Transverse colon (tissue), 4 donors: ENCODE data around the gene KCNJ16. TPM values are rescaled to one million over a fixed set of nuclear protein-coding genes. Genes with fewer than 3 reads are reported as not detected.

ENCODE experiments used
- DNase-seq: peaks from one replicate; pipeline ENCODE4 v3.0.0-alpha.2; 2019
- H3K27ac ChIP-seq, 4 donors: fragments of 200-600 bp; sonication (generic); 2 replicates each; pipeline ENCODE4 v1.5.1; 2016 to 2018; ENCODE audit warnings: inconsistent platforms in 4 of 4
- H3K27me3 ChIP-seq: fragments of 200-600 bp; sonication (generic); 2 replicates; pipeline ENCODE4 v1.5.1; 2017; ENCODE audit warnings: inconsistent platforms
- H3K36me3 ChIP-seq, 4 donors: fragments of 200-600 bp; sonication (generic); 2 replicates each; pipeline ENCODE4 v1.5.1; 2017 to 2019; ENCODE audit warnings: inconsistent platforms in 4 of 4
- H3K4me1 ChIP-seq, 4 donors: fragments of 200-600 bp; sonication (generic); 2 replicates each; pipeline ENCODE4 v1.5.1; 2017 to 2020; ENCODE audit warnings: inconsistent platforms in 4 of 4
- H3K4me3 ChIP-seq, 4 donors: fragments of 200-600 bp; sonication (generic); 1 replicate in 1 of 4; 2 replicates in 3 of 4; pipeline versions ENCODE4 v1.5.1 to v1.6.1; 2017 to 2019; ENCODE audit warnings: inconsistent platforms in 4 of 4
- H3K9me3 ChIP-seq, 2 donors: fragments of 200-600 bp; sonication (generic); 2 replicates each; pipeline ENCODE4 v1.5.1; 2017 to 2019; ENCODE audit warnings: inconsistent platforms in 2 of 2
- CTCF ChIP-seq, 5 experiments: fragments of 200-600 bp in 3 of 5; fragments of 450-650 bp in 2 of 5; sonication (generic) in 3 of 5; IDR thresholded peaks; 1 replicate in 2 of 5; 2 replicates in 3 of 5; pipeline ENCODE4 v1.5.1; 2016 to 2017; ENCODE audit warnings: antibody characterized with exemption in 5 of 5, inconsistent platforms in 3 of 5, mild to moderate bottlenecking in 2 of 5, moderate library complexity in 1 of 5
- EP300 ChIP-seq: sonication (generic); formaldehyde crosslinking; IDR thresholded peaks from one replicate; pipeline ENCODE4 v1.6.1; 2017; ENCODE audit warnings: antibody characterized with exemption, low read depth
- POLR2A ChIP-seq: fragments of 450-650 bp; IDR thresholded peaks from one replicate; pipeline ENCODE4 v1.6.1; 2016; ENCODE audit warnings: antibody characterized with exemption, mild to moderate bottlenecking, moderate library complexity
- POLR2AphosphoS5 ChIP-seq, 3 donors: sonication (generic); formaldehyde crosslinking; IDR thresholded peaks; one replicate each; pipeline ENCODE4 v1.6.1; 2016; ENCODE audit warnings: antibody characterized with exemption in 3 of 3
- WGBS, 2 donors: methylation state at CpG; one replicate each; pipeline ENCODE4 v1.1.5; 2018; ENCODE audit warnings: low coverage in 1 of 2; 5-methylcytosine and 5-hydroxymethylcytosine counted together
- in situ Hi-C, 4 donors: fragments of 200-750 bp; cut with MboI; loops; one replicate each; pipeline versions ENCODE4 v1.15.0 to v1.15.1; 2017; ENCODE audit warnings: low sequenced_read_pairs in 3 of 4, low pct_ligation_motif_present in 1 of 4, low pct_unique_long_range_greater_than_20kb in 1 of 4
- intact Hi-C: fragments of 100-400 bp; cut with DNase I; formaldehyde crosslinking; loops from one replicate; pipeline ENCODE4 v1.15.1; 2023; ENCODE audit warnings: low total_unique reads
- total RNA-seq, 4 donors: library from RNA; depleted of rRNA; stranded (reverse); fragments of >200 nt; gene quantifications; one replicate each; pipeline ENCODE4 v1.1.0, GENCODE V29; 2016

Gene KCNJ16
- total RNA-seq, 4 donors from 2014 or later, result 0.27 TPM; not detected in 3

GRCh38 chr17:70171159-70171558 is 96.1 kb downstream of the KCNJ16 start:
- 25 to 34% methylated on average over 5 of the region's 5 CpGs for WGBS, 2 donors
- Histone ChIP-seq H3K9me3 (no peaks in the 10 kb centered on the region), H3K36me3 (peaks cover 0 to 10% (median 0%) of the 10 kb centered on the region in 4 donors), H3K27me3 (peaks cover 13% of the 10 kb centered on the region), H3K4me3 (peak overlapping the region in 3 of 4 donors; percentile 50 to 71 (median 60)), H3K27ac (peak overlapping the region in 3 of 4 donors; percentile 91 to 93 (median 93)), H3K4me1 (peaks cover 0 to 45% (median 2%) of the 10 kb centered on the region in 4 donors)
- DNase-seq, result no peak
- in situ Hi-C loops, result loop anchor here in 3 of 4 donors (10.0 to 25.0 kb wide), 3 partner anchors 384 to 584 kb away; no protein-coding TSS in a partner anchor
- TF ChIP-seq POLR2A, result no peak
- TF ChIP-seq CTCF (IDR thresholded peaks at IDR 0.05), result no peak
- no peak for TF ChIP-seq EP300
- no peak for TF ChIP-seq POLR2AphosphoS5 (IDR thresholded peaks at IDR 0.05)
- intact Hi-C loops, result no loop called here

DNA sequence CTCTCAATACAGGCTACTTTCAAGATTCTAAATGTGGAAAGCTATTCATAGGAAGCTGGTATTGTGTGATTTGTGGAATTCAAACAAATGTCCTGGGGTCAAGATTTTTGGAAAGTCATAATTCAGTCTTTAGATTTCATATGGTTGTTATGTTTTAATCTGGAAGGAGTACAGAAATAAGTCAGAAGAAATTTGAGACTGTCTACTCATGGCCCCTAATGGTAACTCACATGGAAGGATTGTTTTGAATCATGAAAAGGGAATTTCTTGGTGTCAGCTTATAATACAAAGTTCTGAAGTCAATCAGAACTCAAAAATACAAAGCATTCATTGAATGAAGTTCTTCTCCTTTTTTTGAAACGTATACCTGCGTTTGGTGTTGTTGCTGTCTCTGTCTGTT is 97.4 kb downstream of the KCNJ16 start:
- peaks cover 0 to 45% (median 2%) of the 10 kb centered on the region in 4 donors for H3K4me1 ChIP-seq
- TF ChIP-seq POLR2AphosphoS5 (IDR thresholded peaks at IDR 0.05), result no peak
- TF ChIP-seq CTCF (IDR thresholded peaks at IDR 0.05), result no peak
- TF ChIP-seq POLR2A, result no peak
- no peak for TF ChIP-seq EP300
- in situ Hi-C loops (loop anchor here in 3 of 4 donors (10.0 to 25.0 kb wide), 3 partner anchors 382 to 585 kb away; no protein-coding TSS in a partner anchor), intact Hi-C loops (no loop called here)
- 55 to 69% methylated on average over 2 of the region's 2 CpGs for WGBS, 2 donors
- peaks cover 13% of the 10 kb centered on the region for H3K27me3 ChIP-seq
- H3K4me3 ChIP-seq, result no peak overlapping the region
- no peaks in the 10 kb centered on the region for H3K9me3 ChIP-seq
- H3K36me3 ChIP-seq, result peaks cover 0 to 14% (median 0%) of the 10 kb centered on the region in 4 donors
- no peak for DNase-seq
- H3K27ac ChIP-seq, result no peak overlapping the region

GRCh38 chr17:70172923-70173322 is 97.9 kb downstream of the KCNJ16 start:
- TF ChIP-seq POLR2AphosphoS5 (IDR thresholded peaks at IDR 0.05), result no peak
- TF ChIP-seq EP300, result no peak
- TF ChIP-seq POLR2A, result no peak
- TF ChIP-seq CTCF (IDR thresholded peaks at IDR 0.05), result no peak
- DNase-seq, result no peak
- Histone ChIP-seq H3K9me3 (no peaks in the 10 kb centered on the region), H3K36me3 (peaks cover 0 to 14% (median 0%) of the 10 kb centered on the region in 4 donors), H3K27me3 (peaks cover 13% of the 10 kb centered on the region), H3K4me1 (peaks cover 0 to 40% (median under 1%) of the 10 kb centered on the region in 4 donors), H3K27ac (no peak overlapping the region), H3K4me3 (no peak overlapping the region)
- intact Hi-C loops, result no loop called here
- 71 to 79% methylated on average over 2 of the region's 2 CpGs for WGBS, 2 donors
- in situ Hi-C loops, result loop anchor here in 3 of 4 donors (10.0 to 25.0 kb wide), 3 partner anchors 382 to 586 kb away; no protein-coding TSS in a partner anchor

DNA sequence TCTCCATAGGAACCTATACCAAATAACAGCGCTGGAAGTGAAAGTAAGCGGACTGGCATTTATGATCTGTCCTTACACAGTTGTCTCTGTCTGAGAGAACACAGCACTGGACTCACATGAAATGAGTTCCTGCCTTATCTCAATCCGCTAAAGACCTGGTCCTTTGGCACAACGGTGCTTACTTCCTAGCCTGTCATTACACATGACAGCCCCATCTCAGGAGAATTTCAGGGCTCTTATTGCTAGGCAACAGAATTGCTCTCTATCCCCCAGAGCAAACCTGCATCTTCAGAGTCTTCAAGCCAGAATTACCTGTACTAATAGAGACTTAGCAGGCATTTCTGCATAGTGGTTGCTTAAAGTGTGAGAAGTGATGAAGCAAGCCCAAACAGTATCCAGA is 98.7 kb downstream of the KCNJ16 start:
- intact Hi-C loops, result no loop called here
- Histone ChIP-seq H3K4me1 (peaks cover 0 to 39% (median 0%) of the 10 kb centered on the region in 4 donors), H3K36me3 (peaks cover 0 to 14% (median 0%) of the 10 kb centered on the region in 4 donors), H3K4me3 (no peak overlapping the region), H3K27ac (no peak overlapping the region), H3K9me3 (no peaks in the 10 kb centered on the region), H3K27me3 (peaks cover 13% of the 10 kb centered on the region)
- TF ChIP-seq POLR2AphosphoS5 (IDR thresholded peaks at IDR 0.05), result no peak
- TF ChIP-seq POLR2A, result no peak
- no peak for TF ChIP-seq CTCF (IDR thresholded peaks at IDR 0.05)
- no peak for TF ChIP-seq EP300
- in situ Hi-C loops, result loop anchor here in 3 of 4 donors (10.0 to 25.0 kb wide), 3 partner anchors 381 to 586 kb away; no protein-coding TSS in a partner anchor
- DNase-seq, result no peak
- 40 to 54% methylated on average over 2 to 4 of the region's 4 CpGs for whole genome bisulfite sequencing, 2 donors
